Activated CD8-positive, alpha-beta T cell treated with anti-CD3 and anti-CD28 coated beads for 36 hours (primary cell): Measurements from ENCODE around the gene SLC14A1. TPM values are rescaled to one million over a fixed set of nuclear protein-coding genes. Genes with fewer than 3 reads are reported as not detected.
A peak's percentile ranks its signal among the peaks of the same experiment; 100 is the strongest.

Experiments
- ATAC-seq: fragments of 200-7000 bp; cut with Tn5 transposase; one replicate; pipeline ENCODE4 v1.10.0; 2021; ENCODE audit warnings: mild to moderate bottlenecking, moderate library complexity
- CTCF ChIA-PET: fragments of 350-600 bp; sonication (Branson Sonifier 250); formaldehyde crosslinking; loops from one replicate; lab custom pipeline; 2021; ENCODE audit warnings: antibody characterized with exemption; lab: Charles Lee
- POLR2A ChIA-PET: fragments of 350-600 bp; sonication (Branson Sonifier 250); formaldehyde crosslinking; loops from one replicate; lab custom pipeline; 2021; ENCODE audit warnings: antibody characterized with exemption; lab: Charles Lee
- DNase-seq: peaks from one replicate; pipeline ENCODE4 v3.0.0-alpha.2; 2020
- H3K27ac Mint-ChIP-seq: one replicate; pipeline ENCODE4 v1.8.0; 2021; ENCODE audit warnings: mild to moderate bottlenecking, mixed read lengths
- H3K27me3 Mint-ChIP-seq: one replicate; pipeline ENCODE4 v1.8.0; 2021; ENCODE audit warnings: mixed read lengths
- H3K36me3 Mint-ChIP-seq: one replicate; pipeline ENCODE4 v1.8.0; 2021; ENCODE audit warnings: low read depth, mixed read lengths
- H3K4me1 Mint-ChIP-seq: one replicate; pipeline ENCODE4 v1.8.0; 2021; ENCODE audit warnings: low read depth, mixed read lengths
- H3K4me3 Mint-ChIP-seq: one replicate; pipeline ENCODE4 v1.8.0; 2021; ENCODE audit warnings: mild to moderate bottlenecking, moderate library complexity, mixed read lengths
- H3K9me3 Mint-ChIP-seq: one replicate; pipeline ENCODE4 v1.8.0; 2021; ENCODE audit warnings: mixed read lengths
- CTCF ChIP-seq: fragments of 200-600 bp; IDR thresholded peaks from one replicate; pipeline ENCODE4 v1.8.0; 2022; ENCODE audit warnings: antibody characterized with exemption, mild to moderate bottlenecking
- intact Hi-C: fragments of 100-400 bp; cut with micrococcal nuclease; formaldehyde crosslinking; loops from one replicate; pipeline ENCODE4 v1.10.0; 2022
- total RNA-seq, 2 experiments: library from RNA; stranded (reverse); gene quantifications; one replicate each; pipeline ENCODE4 v1.2.3, GENCODE V29; 2021

The SLC14A1 gene
- total RNA-seq, 2 experiments from 2014 or later: 3.1 TPM

GRCh38 chr18:45690975-45691815 is 32.8 kb upstream of the SLC14A1 start:
- peak; percentile 88 for TF ChIP-seq CTCF
- ATAC-seq (no peak), DNase-seq (peak; percentile 88)
- Mint-ChIP-seq H3K36me3 (peaks cover 2% of the 10 kb centered on the region), H3K27ac (no peak overlapping the region), H3K4me3 (no peak overlapping the region), H3K9me3 (peaks cover 8% of the 10 kb centered on the region), H3K4me1 (peaks cover 49% of the 10 kb centered on the region), H3K27me3 (no peaks in the 10 kb centered on the region)
- ChIA-PET CTCF (interaction anchor here (0.7 to 17.4 kb wide), 11 partner anchors 17 to 382 kb away, joined by 3 to 231 read pairs (median 4); no protein-coding TSS in a partner anchor), POLR2A (no interaction called here)
- intact Hi-C loops: no loop called here

GRCh38 chr18:45691816-45692179 is 32.2 kb upstream of the SLC14A1 start:
- H3K36me3 Mint-ChIP-seq: peaks cover 2% of the 10 kb centered on the region
- intact Hi-C loops: no loop called here
- peaks cover 43% of the 10 kb centered on the region for H3K4me1 Mint-ChIP-seq
- ATAC-seq: no peak
- H3K27ac Mint-ChIP-seq: no peak overlapping the region
- ChIA-PET CTCF (interaction anchor here (0.6 to 7.8 kb wide), 10 partner anchors 17 to 207 kb away, joined by 3 to 84 read pairs (median 4); no protein-coding TSS in a partner anchor), POLR2A (no interaction called here)
- H3K9me3 Mint-ChIP-seq: peaks cover 10% of the 10 kb centered on the region
- no peak for TF ChIP-seq CTCF
- H3K27me3 Mint-ChIP-seq: no peaks in the 10 kb centered on the region
- no peak for DNase-seq
- H3K4me3 Mint-ChIP-seq: no peak overlapping the region

- Mint-ChIP-seq H3K4me1 (no peaks in the 10 kb centered on the region), H3K36me3 (peaks cover 16% of the 10 kb centered on the region), H3K27ac (no peak overlapping the region), H3K27me3 (no peaks in the 10 kb centered on the region), H3K9me3 (peaks cover 49% of the 10 kb centered on the region), H3K4me3 (no peak overlapping the region)
- POLR2A ChIA-PET: no interaction called here
- no peak for TF ChIP-seq CTCF
- no peak for DNase-seq
- no peak for ATAC-seq
- intact Hi-C loops: no loop called here
- CTCF ChIA-PET: no interaction called here
These were observed 21.2 kb upstream of the SLC14A1 start for GRCh38 chr18:45702708-45703265.

GRCh38 chr18:45708831-45709230 is 15.2 kb upstream of the SLC14A1 start:
- CTCF ChIA-PET: interaction anchor here (1.9 kb wide), 1 partner anchor 17 kb away, joined by 8 read pairs; no protein-coding TSS in a partner anchor
- no peak for TF ChIP-seq CTCF
- no peak for ATAC-seq

GRCh38 chr18:45712061-45712460 is 11.9 kb upstream of the SLC14A1 start:
- CTCF ChIA-PET: interaction anchor here (0.8 kb wide), 1 partner anchor 168 kb away, joined by 3 read pairs; no protein-coding TSS in a partner anchor
- Mint-ChIP-seq H3K27me3 (no peaks in the 10 kb centered on the region), H3K27ac (no peak overlapping the region), H3K36me3 (peaks cover 4% of the 10 kb centered on the region), H3K4me1 (no peaks in the 10 kb centered on the region), H3K9me3 (peaks cover 19% of the 10 kb centered on the region), H3K4me3 (no peak overlapping the region)
- no peak for ATAC-seq
- POLR2A ChIA-PET: no interaction called here
- DNase-seq: no peak
- intact Hi-C loops: no loop called here
- TF ChIP-seq CTCF: no peak

More at GRCh38 chr18:45708831-45709230, 15.2 kb upstream of the SLC14A1 start:
- H3K4me3 Mint-ChIP-seq: no peak overlapping the region
- POLR2A ChIA-PET: no interaction called here
- peaks cover 12% of the 10 kb centered on the region for H3K36me3 Mint-ChIP-seq
- no peaks in the 10 kb centered on the region for H3K4me1 Mint-ChIP-seq
- intact Hi-C loops: no loop called here
- H3K27me3 Mint-ChIP-seq: no peaks in the 10 kb centered on the region
- peaks cover 36% of the 10 kb centered on the region for H3K9me3 Mint-ChIP-seq
- no peak for DNase-seq
- no peak overlapping the region for H3K27ac Mint-ChIP-seq
